HG02759 (cell line): ENCODE measurements around the gene HUWE1.

Experiments used
- ATAC-seq: cut with Tn5 transposase; IDR thresholded peaks from one replicate; pipeline ENCODE4 v1.9.1; 2021; ENCODE audit warnings: mild to moderate bottlenecking, moderate library complexity; ENCODE audit not compliant: unreplicated experiment

Gene HUWE1

DNA sequence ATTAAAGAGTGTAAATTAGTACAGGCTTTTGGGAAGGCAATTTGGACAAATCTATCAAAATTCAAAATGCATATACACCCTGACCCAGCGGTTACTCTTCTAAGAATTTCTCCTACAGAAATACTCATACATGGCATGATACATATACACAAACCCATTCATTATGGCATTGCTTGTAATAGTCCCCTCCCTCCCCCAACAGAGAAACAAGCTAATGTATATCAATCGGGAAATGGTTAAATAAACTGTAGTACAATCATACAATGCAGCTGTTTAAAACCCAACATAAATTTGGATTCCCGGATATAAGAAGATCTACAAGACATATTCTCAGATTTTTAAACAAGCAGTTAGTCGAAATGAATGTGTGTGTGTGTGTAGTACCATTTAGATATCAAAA, 808 bp downstream of the HUWE1 start:
- no peak for ATAC-seq

- no peak for ATAC-seq
Measured at GRCh38 chrX:53684415-53685192, 1.9 kb downstream of the HUWE1 start.

GRCh38 chrX:53683556-53684414, 2.7 kb downstream of the HUWE1 start:
- ATAC-seq = peak; percentile 70

DNA sequence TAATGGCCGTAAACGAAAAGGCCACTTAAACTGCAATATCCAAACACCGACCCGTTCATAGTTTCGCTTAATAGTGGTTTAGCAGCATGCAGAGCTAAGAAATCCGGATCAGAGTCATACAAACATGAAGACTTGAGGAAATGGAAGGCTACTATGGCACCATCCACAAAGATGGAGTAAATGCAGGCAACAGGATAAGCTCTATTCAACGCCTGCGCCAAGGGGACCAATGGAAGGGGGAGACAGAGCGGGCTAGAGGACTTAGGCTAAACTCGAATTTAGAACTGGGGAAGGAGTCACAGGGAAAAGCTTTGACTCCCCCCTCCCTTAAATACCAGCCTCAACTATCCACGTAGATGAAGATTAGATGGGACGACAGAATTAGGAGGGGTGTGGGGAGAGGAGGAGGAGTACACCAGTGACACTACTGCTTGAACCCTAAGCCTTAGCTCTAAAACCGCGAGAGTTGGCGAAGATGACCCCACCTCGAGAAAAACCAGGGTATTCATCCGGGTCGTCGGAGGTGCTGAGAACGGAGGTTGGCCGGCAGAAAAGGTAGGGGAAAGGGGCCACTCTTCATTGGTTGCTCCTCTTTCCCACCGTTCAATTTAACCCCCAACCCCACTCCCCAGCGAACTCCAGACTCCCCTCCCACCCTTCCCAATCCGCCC, 3.5 kb downstream of the HUWE1 start:
- ATAC-seq = no peak

GRCh38 chrX:53681661-53682060, 4.9 kb downstream of the HUWE1 start:
- ATAC-seq = no peak

DNA sequence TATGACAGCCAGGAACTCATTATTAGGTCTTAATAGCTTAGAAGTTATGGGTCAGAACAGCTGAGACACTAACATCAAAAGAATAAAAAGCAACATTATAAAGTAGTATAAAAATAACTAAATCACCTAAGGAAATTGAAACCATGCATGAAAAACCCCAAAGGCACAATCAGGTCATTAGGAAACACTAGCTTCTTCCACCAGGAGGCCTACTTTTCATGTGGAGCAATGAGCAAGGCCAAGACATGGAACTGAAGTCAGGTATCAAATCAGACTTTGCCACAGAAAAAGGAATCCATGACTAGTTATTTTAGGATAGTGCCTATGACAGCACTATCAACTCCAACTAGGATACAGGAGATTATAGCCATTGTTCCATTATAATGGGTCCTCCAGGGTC, 7.9 kb downstream of the HUWE1 start:
- no peak for ATAC-seq

DNA sequence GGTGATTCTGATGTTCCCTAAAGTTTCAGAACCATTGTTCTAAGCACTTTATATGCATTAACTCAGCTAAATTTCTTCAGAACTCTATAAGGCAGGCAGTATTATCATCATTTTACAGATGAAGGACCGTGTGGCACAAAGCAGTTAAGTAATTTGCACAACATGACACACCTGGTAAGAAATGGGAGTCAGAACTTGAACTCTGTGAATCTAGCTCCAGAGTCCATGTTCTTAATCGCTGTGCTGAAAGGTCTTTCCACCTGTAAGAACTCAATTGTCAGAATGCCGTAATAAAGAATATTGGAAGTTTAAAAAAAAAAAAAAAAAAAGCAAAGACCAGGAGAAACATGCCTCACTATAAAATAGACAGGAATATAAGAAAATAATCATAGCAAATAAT, 9.2 kb downstream of the HUWE1 start:
- no peak for ATAC-seq

DNA sequence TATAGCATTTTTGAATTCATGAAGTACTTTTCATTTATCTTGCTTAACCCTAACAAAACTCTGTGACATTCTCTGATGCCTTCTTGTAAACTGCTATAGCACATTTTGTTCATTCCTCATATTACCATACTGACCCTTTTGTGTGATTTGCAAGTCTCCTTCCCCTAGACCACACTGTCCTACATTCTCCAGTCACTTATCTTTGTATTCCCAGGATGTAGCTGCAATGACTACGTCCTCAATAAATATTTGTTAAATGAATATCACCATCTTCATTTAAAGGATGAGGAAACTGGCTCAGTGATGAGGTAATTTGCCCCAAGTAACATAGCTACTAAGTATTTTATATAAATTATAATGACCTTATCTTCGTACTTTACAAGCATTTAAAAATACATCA, 11.9 kb downstream of the HUWE1 start:
- no peak for ATAC-seq

GRCh38 chrX:53669258-53669657, 17.3 kb downstream of the HUWE1 start:
- ATAC-seq = no peak

DNA sequence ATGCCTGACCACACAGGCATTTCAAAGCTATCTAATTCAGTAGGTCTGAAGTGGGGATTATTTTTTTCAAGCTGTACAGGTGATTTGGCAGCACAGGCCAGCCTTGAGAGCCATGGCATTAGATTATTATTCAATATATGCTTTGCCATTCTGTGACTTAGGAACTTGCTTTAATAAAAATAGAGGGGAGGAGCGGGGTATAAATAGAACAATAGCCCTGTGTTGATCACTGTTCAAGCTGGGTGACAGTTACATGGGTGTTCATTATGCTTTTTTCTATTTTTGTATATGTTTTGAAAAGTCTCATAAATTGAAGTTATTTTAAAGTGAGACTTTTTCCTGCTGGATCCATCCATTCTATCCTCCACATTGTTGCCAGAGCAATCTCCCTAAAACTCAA, 20.3 kb downstream of the HUWE1 start:
- ATAC-seq = no peak

DNA sequence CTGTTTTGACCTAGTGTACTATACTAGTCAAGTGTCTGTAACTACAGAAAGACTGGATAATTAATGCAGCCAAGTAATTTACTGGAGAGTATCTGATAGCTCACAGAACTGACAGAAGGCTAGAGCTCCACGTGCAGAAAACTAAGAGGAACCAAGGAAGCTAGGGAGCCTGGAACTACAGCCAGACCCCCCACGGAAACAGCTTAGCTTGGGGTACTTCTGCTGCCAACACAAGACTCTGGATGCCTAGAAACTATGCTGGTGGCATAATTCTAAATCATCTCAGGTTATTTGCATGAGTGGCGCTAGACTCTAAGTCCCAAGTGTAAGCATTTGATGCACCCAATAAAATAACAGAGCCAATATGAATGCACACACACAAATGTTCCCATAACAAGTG, 26.5 kb downstream of the HUWE1 start:
- ATAC-seq = no peak

DNA sequence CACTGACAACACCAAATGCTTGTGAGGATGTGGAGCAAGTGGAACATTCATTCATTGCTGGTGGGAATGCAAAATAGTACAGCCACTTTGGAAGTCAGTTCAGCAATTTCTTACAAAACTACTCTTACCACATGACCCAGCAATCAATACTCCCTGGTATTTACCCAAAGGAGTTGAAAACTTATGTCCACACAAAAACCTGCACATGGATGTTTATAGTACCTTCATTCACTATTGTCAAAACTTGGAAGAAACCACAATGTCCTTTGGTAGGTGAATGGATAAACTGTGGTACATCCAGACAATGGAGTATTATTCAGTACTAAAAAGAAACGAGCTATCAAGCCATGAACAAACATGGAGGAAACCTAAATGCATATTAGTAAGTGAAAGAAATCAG, 27.5 kb downstream of the HUWE1 start:
- ATAC-seq = no peak

GRCh38 chrX:53656845-53657244, 29.7 kb downstream of the HUWE1 start:
- ATAC-seq = no peak

GRCh38 chrX:53654376-53654775, 32.1 kb downstream of the HUWE1 start:
- ATAC-seq = no peak

- ATAC-seq = no peak
Measured at GRCh38 chrX:53644751-53645150, 41.8 kb downstream of the HUWE1 start.

GRCh38 chrX:53642337-53642736, 44.2 kb downstream of the HUWE1 start:
- no peak for ATAC-seq

- no peak for ATAC-seq
Measured at GRCh38 chrX:53639257-53639656, 47.3 kb downstream of the HUWE1 start.

GRCh38 chrX:53637479-53637878, 49.0 kb downstream of the HUWE1 start:
- ATAC-seq = no peak

- no peak for ATAC-seq
Measured at GRCh38 chrX:53631156-53631555, 55.4 kb downstream of the HUWE1 start.

DNA sequence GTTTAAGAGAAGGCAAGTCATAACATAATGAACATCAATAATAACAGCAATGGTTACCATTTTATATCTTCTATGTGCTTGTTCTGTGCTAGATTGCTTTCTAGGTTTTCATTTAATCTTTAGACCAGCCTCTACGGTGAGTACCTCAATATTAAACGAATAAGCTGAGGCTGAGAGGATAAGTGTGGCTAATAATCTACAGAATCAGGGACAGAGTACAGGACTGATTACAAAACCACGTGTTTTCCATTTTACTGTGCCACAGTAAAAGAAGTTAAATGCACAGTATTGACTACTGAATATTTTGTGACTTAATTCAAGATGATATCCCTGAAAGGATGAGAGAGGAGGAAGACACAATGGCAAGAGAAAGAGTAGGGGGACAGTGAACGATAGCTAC, 56.3 kb downstream of the HUWE1 start:
- ATAC-seq = no peak

GRCh38 chrX:53622431-53622830, 64.1 kb downstream of the HUWE1 start:
- ATAC-seq = no peak
